ENCODE data around the gene SLC38A5.
A peak's percentile ranks its signal among the peaks of the same experiment; 100 is the strongest.

SLC38A5 gene

GRCh38 chrX:48491809-48492208 lies 21.7 kb upstream of the SLC38A5 start:
- no peak for DNase-seq

GRCh38 chrX:48490661-48491060 lies 20.6 kb upstream of the SLC38A5 start:
- peak in 1 of 56 donors; percentile 3 for DNase-seq

- DNase-seq = no peak
These were observed 19.8 kb upstream of the SLC38A5 start for GRCh38 chrX:48489892-48490291.

- DNase-seq = no peak
These were observed 19.2 kb upstream of the SLC38A5 start for GRCh38 chrX:48489296-48489695.

GRCh38 chrX:48488034-48488433 lies 18.0 kb upstream of the SLC38A5 start:
- DNase-seq = no peak

GRCh38 chrX:48487362-48487798 lies 17.3 kb upstream of the SLC38A5 start:
- DNase-seq = no peak

- no peak for DNase-seq
These were observed 12.5 kb upstream of the SLC38A5 start for GRCh38 chrX:48482526-48482925.

- peak in 12 of 56 donors; percentile 1 to 46 (median 18) for DNase-seq
These were observed 10.5 kb upstream of the SLC38A5 start for GRCh38 chrX:48480583-48480982.

GRCh38 chrX:48480142-48480541 lies 10.1 kb upstream of the SLC38A5 start:
- no peak for DNase-seq

- no peak for DNase-seq
These were observed 8.7 kb upstream of the SLC38A5 start for GRCh38 chrX:48478806-48479205.

- no peak for DNase-seq
These were observed 8.1 kb upstream of the SLC38A5 start for GRCh38 chrX:48477960-48478755.

- no peak for DNase-seq
These were observed 6.9 kb upstream of the SLC38A5 start for GRCh38 chrX:48476919-48477318.

GRCh38 chrX:48475774-48476577 lies 5.9 kb upstream of the SLC38A5 start, which contains the start of gene FTSJ1:
Gene FTSJ1 (plus strand): TSS chrX:48476199. CDS start chrX:48478048, 1,849 bp downstream.
- peak; percentile 4 to 95 (median 82) for DNase-seq

- no peak for DNase-seq
These were observed 5.2 kb upstream of the SLC38A5 start for GRCh38 chrX:48475296-48475695.

- DNase-seq = no peak
These were observed 4.5 kb upstream of the SLC38A5 start for GRCh38 chrX:48474581-48474980.

- DNase-seq = peak in 2 of 56 donors; percentile 2 to 7
These were observed 4.1 kb upstream of the SLC38A5 start for GRCh38 chrX:48474127-48474526.

GRCh38 chrX:48473704-48473990 lies 3.6 kb upstream of the SLC38A5 start:
- DNase-seq = no peak

GRCh38 chrX:48472851-48473703 lies 3.0 kb upstream of the SLC38A5 start:
- DNase-seq = no peak

- DNase-seq = no peak
These were observed 2.2 kb upstream of the SLC38A5 start for GRCh38 chrX:48472225-48472624.

- no peak for DNase-seq
These were observed 1.4 kb upstream of the SLC38A5 start for GRCh38 chrX:48471504-48471903.

- no peak for DNase-seq
These were observed 716 bp upstream of the SLC38A5 start for GRCh38 chrX:48470833-48471118.
